ENCODE measurements around the gene MXI1. TPM values are rescaled to one million over a fixed set of nuclear protein-coding genes. Genes with fewer than 3 reads are reported as not detected.

The MXI1 gene
- total RNA-seq, 4 donors from 2014 or later, result 27.4 to 52.9 (median 51.6) TPM

DNA sequence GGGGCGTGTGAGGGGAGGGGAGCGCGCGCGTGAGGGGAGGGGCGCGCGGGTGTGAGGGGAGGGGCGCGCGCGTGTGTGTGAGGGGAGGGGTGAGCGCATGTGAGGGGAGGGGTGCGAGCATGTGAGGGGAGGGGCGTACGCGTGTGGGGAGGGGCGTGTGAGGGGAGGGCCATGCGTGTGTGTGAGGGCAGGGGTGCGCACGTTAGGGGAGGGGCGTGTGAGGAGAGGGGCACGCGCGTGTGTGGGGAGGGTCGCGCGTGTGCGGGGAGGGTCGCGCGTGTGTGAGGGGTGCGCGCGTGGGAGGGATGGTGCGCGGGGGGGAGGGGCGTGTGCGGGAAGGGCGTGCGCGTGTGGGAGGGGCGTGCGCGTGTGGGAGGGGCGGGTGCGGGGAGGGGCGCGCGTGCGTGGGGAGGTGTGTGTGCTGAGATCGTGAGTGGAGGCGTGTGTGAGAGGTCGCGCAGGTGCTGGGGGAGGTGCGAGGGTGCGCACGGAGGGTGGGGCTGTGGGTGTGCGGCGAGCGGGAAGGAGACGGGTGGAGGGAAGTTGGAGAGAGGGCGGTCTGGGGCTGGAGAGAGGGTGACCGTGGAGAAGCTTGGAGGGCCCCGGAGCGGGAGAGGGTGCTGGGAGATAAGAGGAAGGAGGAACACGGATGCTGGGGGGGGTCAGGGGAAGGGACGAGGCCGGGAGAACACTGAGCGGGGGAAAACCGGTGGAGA is 19.7 kb downstream of the MXI1 start:
- intact Hi-C loops (cut with DNase I; ENCODE audit: low total_unique reads), result loop anchor here (2.0 kb wide), 1 partner anchor 16 kb away; no protein-coding TSS in a partner anchor
- peak; percentile 74 to 77 for DNase-seq
- H3K4me1 ChIP-seq, result peaks cover 0 to 5% of the 10 kb centered on the region in 2 donors
- H3K4me3 ChIP-seq, result peak overlapping the region; percentile 81 to 95
- H3K36me3 ChIP-seq, result no peaks in the 10 kb centered on the region
- TF ChIP-seq, protein P1, sequence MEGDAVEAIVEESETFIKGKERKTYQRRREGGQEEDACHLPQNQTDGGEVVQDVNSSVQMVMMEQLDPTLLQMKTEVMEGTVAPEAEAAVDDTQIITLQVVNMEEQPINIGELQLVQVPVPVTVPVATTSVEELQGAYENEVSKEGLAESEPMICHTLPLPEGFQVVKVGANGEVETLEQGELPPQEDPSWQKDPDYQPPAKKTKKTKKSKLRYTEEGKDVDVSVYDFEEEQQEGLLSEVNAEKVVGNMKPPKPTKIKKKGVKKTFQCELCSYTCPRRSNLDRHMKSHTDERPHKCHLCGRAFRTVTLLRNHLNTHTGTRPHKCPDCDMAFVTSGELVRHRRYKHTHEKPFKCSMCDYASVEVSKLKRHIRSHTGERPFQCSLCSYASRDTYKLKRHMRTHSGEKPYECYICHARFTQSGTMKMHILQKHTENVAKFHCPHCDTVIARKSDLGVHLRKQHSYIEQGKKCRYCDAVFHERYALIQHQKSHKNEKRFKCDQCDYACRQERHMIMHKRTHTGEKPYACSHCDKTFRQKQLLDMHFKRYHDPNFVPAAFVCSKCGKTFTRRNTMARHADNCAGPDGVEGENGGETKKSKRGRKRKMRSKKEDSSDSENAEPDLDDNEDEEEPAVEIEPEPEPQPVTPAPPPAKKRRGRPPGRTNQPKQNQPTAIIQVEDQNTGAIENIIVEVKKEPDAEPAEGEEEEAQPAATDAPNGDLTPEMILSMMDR (IDR thresholded peaks at IDR 0.05), result no peak
- TF ChIP-seq POLR2A (IDR thresholded peaks at IDR 0.05), result no peak
- H3K9me3 ChIP-seq, result no peaks in the 10 kb centered on the region
- peak overlapping the region; percentile 95 to 99 for H3K27ac ChIP-seq
- H3K27me3 ChIP-seq, result no peaks in the 10 kb centered on the region

DNA sequence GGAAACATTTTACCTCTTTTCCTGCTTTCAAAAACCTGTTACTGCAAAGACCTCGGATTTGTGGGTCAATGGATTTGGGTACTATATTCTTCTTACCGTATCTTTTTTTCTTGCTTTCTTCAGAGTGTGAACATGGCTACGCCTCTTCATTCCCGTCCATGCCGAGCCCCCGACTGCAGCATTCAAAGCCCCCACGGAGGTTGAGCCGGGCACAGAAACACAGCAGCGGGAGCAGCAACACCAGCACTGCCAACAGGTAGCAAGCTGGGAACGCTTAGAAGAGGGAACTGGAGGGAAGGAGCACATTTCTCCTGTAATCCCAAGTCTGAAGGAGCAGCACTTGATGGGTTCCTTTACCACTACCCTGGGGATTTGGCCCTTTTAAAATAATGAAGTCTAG is 20.7 kb downstream of the MXI1 start:
- peak overlapping the region in 1 of 2 donors; percentile 99 for H3K27ac ChIP-seq

DNA sequence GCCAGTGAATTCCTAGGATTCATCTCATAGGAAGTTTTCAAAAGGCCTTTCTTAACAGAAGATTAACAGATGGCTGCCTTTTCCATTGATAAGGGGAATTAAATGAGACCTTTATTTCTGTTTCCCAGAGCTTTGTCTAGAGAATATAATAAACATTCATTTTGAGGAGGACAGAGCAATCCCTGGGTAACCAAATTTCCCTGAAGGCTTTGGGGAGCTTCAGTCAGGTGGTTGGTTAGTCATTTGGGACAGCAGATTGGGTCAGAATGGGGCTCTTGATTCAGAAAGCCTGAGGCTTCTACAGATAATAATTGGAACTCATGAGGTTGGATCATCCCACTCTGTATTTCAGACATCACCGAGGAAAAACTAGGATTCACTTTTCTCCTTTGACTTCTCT is 21.8 kb downstream of the MXI1 start:
- Histone ChIP-seq H3K27me3 (no peaks in the 10 kb centered on the region), H3K9me3 (no peaks in the 10 kb centered on the region), H3K4me3 (no peak overlapping the region), H3K27ac (no peak overlapping the region), H3K4me1 (peaks cover 0 to 3% of the 10 kb centered on the region in 2 donors), H3K36me3 (no peaks in the 10 kb centered on the region)
- TF ChIP-seq, protein P1 (IDR thresholded peaks at IDR 0.05), result no peak
- TF ChIP-seq POLR2A (IDR thresholded peaks at IDR 0.05), result no peak
- intact Hi-C loops (cut with DNase I; ENCODE audit: low total_unique reads), result no loop called here
- DNase-seq, result no peak

More for the DNA sequence above, 20.7 kb downstream of the MXI1 start:
- no peak overlapping the region for H3K4me3 ChIP-seq
- H3K9me3 ChIP-seq, result no peaks in the 10 kb centered on the region
- no peaks in the 10 kb centered on the region for H3K36me3 ChIP-seq
- TF ChIP-seq POLR2A (IDR thresholded peaks at IDR 0.05), result no peak
- TF ChIP-seq, protein P1 (IDR thresholded peaks at IDR 0.05), result no peak
- H3K4me1 ChIP-seq, result no peaks in the 10 kb centered on the region
- H3K27me3 ChIP-seq, result no peaks in the 10 kb centered on the region
- DNase-seq, result no peak
- intact Hi-C loops (cut with DNase I; ENCODE audit: low total_unique reads), result no loop called here

DNA sequence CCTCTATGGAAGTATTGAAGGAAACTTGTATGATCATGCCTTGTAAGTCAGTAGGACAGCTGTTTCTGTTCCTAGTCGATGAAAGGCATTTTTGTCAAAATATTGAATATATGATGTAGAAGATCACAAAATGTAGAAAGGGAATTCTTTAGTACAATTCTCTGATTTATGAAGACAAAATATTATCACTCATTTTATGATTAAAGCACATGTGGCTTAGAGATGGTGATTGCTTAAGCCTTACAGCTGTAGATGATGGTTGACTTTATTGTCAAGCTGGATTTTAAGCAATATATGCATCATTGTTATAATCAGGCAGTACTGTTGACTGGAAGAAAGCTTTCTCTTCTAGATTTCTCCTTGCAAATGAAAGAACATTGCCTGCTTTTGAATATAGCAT is 26.4 kb downstream of the MXI1 start:
- intact Hi-C loops (cut with DNase I; ENCODE audit: low total_unique reads), result no loop called here
- TF ChIP-seq, protein P1 (IDR thresholded peaks at IDR 0.05), result no peak
- no peak for TF ChIP-seq POLR2A (IDR thresholded peaks at IDR 0.05)
- Histone ChIP-seq H3K4me1 (peaks cover 0 to 3% of the 10 kb centered on the region in 2 donors), H3K27me3 (no peaks in the 10 kb centered on the region), H3K36me3 (no peaks in the 10 kb centered on the region), H3K4me3 (no peak overlapping the region), H3K27ac (no peak overlapping the region), H3K9me3 (peaks cover 0 to 6% of the 10 kb centered on the region in 2 donors)
- DNase-seq, result no peak

DNA sequence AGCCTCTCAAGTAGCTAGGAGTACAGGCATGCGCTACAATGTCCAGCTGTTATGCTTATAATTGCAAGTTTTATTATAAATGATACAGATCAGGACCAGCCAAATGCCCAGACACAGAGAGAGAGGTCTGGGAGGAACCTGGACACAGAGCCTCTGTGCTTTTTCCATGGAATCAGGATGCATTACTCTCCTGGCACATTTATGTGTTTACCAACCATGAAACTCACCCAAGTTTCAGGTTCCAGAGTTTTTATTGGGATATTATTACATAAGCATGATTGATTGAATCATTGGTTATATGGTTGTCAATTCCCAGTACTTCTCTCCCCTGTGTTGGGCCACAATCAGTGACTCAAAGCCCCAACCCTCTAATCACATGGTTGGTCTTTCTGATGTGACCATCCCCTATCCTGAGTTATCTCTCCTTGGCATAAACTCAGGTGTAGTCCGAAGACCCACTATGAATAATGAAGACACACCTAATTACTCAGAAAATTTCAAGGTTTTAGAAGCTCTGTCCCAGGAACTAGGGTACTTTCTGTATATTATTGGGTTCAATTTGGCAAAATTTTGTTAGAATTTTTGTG is 30.6 kb downstream of the MXI1 start:
- no peaks in the 10 kb centered on the region for H3K36me3 ChIP-seq
- TF ChIP-seq, protein P1 (IDR thresholded peaks at IDR 0.05), result no peak
- no peak for TF ChIP-seq POLR2A (IDR thresholded peaks at IDR 0.05)

More for the DNA sequence above, 30.6 kb downstream of the MXI1 start:
- Histone ChIP-seq H3K4me1 (peaks cover 0 to 20% of the 10 kb centered on the region in 2 donors), H3K27me3 (no peaks in the 10 kb centered on the region), H3K9me3 (peaks cover 0 to 6% of the 10 kb centered on the region in 2 donors), H3K4me3 (no peak overlapping the region), H3K27ac (no peak overlapping the region)
- DNase-seq, result no peak
- intact Hi-C loops (cut with DNase I; ENCODE audit: low total_unique reads), result no loop called here

All from uterus (tissue), 4 donors.